ENCODE data around the gene ORAI2.
"Not testable (repeated sequence)": the region's sequence is repeated elsewhere in the genome, so short reads cannot be mapped to it uniquely, and the experiment has no call there.

The ORAI2 gene

GRCh38 chr7:102447311-102447710 is 13.9 kb downstream of the ORAI2 start:
- no peak for DNase-seq

DNA sequence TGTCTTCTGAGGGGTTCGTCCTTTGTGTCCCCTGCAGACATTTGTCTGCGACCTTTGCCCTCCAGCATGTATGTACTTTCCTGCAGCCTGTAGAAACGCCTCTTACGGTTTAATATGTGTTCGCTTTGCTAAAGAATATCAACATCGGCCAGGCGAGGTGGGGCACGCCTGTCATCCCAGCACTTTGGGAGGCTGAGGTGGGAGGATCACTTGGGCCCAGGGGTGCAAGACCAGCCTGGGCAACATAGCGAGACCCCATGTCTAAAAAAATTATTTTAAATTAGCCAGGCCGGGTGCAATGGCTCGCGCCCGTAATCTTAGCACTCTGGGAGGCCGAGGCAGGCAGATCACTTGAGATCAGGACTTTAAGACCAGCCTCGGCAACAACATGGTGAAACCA is 15.8 kb downstream of the ORAI2 start:
- DNase-seq = no peak

DNA sequence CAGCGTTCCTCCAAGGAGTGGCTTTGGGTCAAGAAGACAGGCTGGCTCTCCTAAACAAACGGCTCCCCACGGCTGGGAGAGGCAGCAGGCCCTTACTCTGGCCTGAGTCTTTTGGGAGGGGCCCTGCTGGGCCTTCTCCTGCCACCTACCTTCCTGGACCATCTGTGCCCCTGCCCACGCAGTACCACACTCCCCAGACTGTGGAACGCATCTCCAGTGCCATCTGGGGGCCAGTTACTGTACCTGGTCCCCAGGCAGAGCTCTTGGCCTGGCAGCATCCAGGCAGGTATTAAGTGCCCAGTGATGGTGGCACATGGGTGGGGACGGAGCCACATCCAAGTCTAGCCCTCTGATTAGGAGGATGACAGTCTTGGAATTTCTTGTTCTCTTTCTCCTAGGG is 16.9 kb downstream of the ORAI2 start:
- no peak for DNase-seq

GRCh38 chr7:102451371-102452054 is 18.1 kb downstream of the ORAI2 start:
- no peak for DNase-seq

- DNase-seq = no peak
Observed at GRCh38 chr7:102452451-102452850, 19.1 kb downstream of the ORAI2 start.

DNA sequence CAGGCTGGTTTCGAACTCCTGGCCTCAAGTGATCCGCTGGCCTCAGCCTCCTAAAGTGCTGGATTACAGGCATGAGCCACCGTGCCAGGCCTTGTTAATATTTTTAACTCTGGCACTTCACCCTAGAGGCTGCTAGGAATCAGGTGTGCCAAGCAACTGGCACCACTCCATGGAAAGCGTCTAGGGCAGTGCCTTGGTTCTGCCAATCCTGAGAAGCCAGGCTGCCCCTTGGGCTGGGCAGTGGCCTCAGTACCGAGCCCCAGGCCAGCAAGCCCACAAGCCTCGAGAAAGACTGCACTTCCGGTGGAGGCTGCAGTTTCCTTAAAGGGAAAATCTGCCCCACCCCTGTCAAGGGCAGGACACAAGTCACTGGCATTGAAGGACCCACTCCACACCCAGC is 19.9 kb downstream of the ORAI2 start:
- DNase-seq = no peak

DNA sequence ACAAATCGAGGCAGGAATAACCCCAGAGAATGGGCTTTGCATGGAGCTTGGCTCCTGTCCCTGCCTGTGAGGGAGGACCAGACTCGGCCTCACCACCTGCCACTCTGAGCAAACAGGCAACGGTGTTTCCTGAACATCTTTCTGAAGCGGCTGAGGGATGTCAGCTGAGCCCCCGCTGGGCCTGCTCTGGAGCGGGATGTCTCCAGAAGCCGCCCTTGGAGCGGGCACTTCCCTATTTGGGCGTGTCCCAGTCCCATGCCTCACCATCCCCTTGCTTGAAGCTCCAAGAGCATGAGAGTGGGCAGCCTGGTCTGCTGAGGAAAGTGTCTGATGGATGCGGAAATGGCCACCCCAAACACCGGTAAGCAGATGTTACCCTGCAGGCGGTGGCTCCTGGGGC is 21.1 kb downstream of the ORAI2 start:
- no peak for DNase-seq

- not testable (repeated sequence) for DNase-seq
Observed at GRCh38 chr7:102454932-102455331, 21.6 kb downstream of the ORAI2 start.

DNA sequence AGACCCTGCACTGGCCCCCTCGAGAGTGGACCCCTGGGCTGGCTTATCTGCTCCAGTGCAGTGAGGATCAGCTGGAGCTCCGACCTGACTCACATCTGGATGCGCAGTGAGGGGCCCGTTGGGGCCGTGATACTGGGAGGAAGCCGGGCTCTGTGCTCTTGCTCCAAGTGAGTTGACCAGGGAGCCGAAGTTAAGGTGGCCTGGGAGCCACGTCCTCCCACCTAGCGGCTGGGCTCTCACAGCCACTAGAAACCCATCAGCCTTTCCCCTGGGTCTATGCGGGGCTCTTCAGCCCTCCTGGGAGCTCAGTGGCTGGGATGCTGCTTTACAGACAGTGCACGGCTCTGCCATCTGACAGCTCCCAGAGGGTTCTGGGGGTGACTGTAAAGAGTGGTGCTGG is 22.2 kb downstream of the ORAI2 start:
- no peak for DNase-seq

DNA sequence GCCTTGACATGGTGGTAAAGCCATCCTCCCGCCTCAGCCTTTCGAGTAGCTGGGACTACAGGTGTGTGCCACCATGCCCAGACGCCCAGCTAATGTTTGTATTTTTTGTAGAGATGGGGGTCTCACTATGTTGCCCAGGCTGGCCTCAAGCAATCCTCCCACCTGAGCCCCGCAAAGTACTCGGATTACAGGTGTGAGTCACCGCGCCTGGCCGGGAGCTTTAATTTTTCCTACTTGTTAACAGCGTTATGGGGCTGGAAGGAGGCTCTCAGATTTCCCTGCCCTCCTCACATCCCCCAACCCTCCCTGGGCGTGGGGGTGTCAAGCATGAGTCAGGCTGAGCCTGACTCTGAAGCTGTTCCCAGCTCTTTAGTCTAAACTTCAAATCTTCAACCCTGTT is 23.0 kb downstream of the ORAI2 start:
- DNase-seq = no peak

- no peak for DNase-seq
Observed at GRCh38 chr7:102457352-102457924, 24.1 kb downstream of the ORAI2 start.

DNA sequence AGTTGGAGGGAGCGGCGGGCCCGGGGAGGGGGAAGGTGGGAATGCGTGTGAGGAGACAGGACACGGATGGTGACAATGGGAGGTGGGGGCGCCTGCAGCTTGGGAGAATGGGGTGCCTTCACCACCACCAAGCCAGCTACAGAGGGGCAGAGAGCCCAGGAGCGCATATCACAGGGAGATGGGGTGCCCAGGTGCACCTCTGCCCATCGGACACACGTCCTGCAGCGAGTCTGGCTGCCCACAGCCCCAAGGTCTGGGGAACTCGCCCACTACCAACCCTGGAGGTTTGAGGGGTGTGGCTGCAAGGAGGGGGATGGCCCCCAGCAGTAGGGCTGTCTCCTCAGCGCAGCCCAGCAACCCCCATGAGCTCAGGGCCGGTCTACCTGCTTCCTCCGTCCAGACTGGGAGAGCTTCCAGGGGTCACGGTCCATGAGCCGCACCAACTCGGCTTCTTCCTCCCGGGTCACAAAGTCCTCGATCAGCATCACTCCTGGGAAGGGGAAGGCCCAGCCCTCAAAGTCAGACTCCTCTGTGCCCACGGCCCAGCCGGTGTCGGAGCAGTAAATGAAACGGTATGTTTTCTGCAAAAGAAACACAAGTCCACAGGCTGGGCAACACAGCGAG is 26.0 kb downstream of the ORAI2 start:
- no peak for DNase-seq

DNA sequence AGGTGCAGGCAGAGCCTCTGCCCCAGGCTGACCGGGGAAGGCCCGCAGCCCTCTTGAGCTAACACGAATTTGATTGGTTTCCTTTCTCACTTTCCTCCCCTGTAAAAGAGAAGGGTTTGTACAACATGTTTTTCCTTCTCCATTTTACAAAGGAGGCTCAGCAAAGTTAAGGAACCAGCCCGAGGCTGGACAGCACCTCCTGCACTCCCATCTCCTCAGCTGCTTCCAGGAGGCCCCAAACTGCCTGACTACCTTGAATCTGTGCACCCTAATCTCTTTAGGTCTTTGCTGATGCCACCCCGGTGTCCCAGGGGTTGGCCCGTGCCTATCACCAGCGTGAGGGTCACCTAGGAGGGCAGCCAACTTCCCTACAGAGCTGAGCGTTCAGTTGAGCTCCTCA is 27.1 kb downstream of the ORAI2 start:
- no peak for DNase-seq

- DNase-seq = no peak
Observed at GRCh38 chr7:102463841-102464576, 30.6 kb downstream of the ORAI2 start.

GRCh38 chr7:102464577-102465280 is 31.4 kb downstream of the ORAI2 start, which contains the start of the genes ALKBH4 and LRWD1:
TSS of gene ALKBH4 (minus strand) at chr7:102464863. CDS start at chr7:102464836, 27 bp downstream.
TSS of gene LRWD1 (plus strand) at chr7:102464984. CDS start at chr7:102465081, 97 bp downstream.
- peak; percentile 92 for DNase-seq

- DNase-seq = no peak
Observed at GRCh38 chr7:102466097-102466496, 32.7 kb downstream of the ORAI2 start.

GRCh38 chr7:102467581-102468477 is 34.5 kb downstream of the ORAI2 start:
- DNase-seq = no peak

GRCh38 chr7:102468478-102469350 is 35.3 kb downstream of the ORAI2 start:
- no peak for DNase-seq

DNA sequence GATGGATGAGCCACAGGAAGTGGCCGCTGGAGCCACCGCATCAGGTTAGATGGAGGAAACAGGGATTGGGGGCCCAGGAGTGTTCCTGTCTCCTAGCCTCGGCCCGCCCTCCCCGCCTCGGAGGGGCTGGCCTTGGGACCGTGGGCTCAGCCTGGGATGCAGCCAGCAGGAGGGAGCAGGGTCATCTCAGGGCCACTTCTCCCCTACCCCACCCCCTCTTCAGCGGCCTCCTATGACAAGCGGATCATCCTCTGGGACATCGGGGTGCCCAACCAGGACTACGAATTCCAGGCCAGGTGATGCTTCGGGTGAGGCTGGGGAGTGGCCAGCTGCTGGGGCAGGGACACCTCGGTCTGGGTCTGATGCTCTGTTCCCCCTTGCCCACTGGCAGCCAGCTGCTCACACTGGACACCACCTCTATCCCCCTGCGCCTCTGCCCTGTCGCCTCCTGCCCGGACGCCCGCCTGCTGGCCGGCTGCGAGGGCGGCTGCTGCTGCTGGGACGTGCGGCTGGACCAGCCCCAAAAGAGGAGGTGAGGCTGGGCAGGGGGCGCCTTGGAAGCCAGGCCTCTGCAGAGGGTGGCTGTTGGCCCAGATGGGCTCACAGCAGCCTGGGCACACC is 36.1 kb downstream of the ORAI2 start:
- no peak for DNase-seq
